K562 (cell line): Measurements from ENCODE around the gene OR9A2. TPM values are rescaled to one million over a fixed set of nuclear protein-coding genes. Genes with fewer than 3 reads are reported as not detected.

Experiments used
- ARID2 ChIP-seq: fragments of 450-650 bp; IDR thresholded peaks from 2 replicates; pipeline ENCODE4 v1.6.1; 2017; ENCODE audit warnings: antibody characterized with exemption, mild to moderate bottlenecking
- BHLHE40 ChIP-seq: IDR thresholded peaks from 2 replicates; pipeline ENCODE4 v1.6.1; 2011; ENCODE audit warnings: low read length, improper control_type of control experiment
- CREB1 ChIP-seq, 2 experiments: sonication (generic) in 1 of 2; formaldehyde crosslinking in 1 of 2; IDR thresholded peaks; 2 replicates each; pipeline versions ENCODE4 v1.6.1 to v1.8.0; 2012 to 2022; ENCODE audit warnings: inconsistent platforms in 1 of 2, mild to moderate bottlenecking in 1 of 2, missing genetic modification reagents in 1 of 2, moderate library complexity in 1 of 2
- JUND ChIP-seq, 2 experiments: IDR thresholded peaks; 2 replicates in 1 of 2; 3 replicates in 1 of 2; pipeline ENCODE4 v1.6.1; 2011; ENCODE audit warnings: borderline replicate concordance in 2 of 2, low read depth in 2 of 2, low read length in 2 of 2, improper control_type of control experiment in 1 of 2, missing biosample characterization in 1 of 2, missing genetic modification characterization in 1 of 2, missing genetic modification reagents in 1 of 2
- KAT7 ChIP-seq: sonication (generic); formaldehyde crosslinking; IDR thresholded peaks from 2 replicates; pipeline ENCODE4 v1.8.0; 2022; ENCODE audit warnings: missing genetic modification reagents, mild to moderate bottlenecking, borderline replicate concordance
- RB1 ChIP-seq: fragments of 450-650 bp; IDR thresholded peaks from 2 replicates; pipeline ENCODE4 v1.6.1; 2017; ENCODE audit warnings: low read depth, mild to moderate bottlenecking
- ZNF316 ChIP-seq: fragments of 450-650 bp; IDR thresholded peaks from 2 replicates; pipeline ENCODE4 v1.6.1; 2016
- ZNF79 ChIP-seq: fragments of 250-450 bp; sonication (Bioruptor Pico); IDR thresholded peaks from 2 replicates; pipeline ENCODE4 v1.4.0; 2020; ENCODE audit warnings: low read depth, mild to moderate bottlenecking, moderate library complexity
- polyA plus RNA-seq, 8 experiments: library from polyadenylated mRNA; depleted of rRNA in 4 of 8; stranded (reverse) in 5 of 8; unstranded in 3 of 8; fragments of >200 nt; fragmentation: Nextera tagmentation in 2 of 8; fragmentation: Illumina TruSeq in 1 of 8; extraction: Ambion mirVana in 2 of 8; extraction: Trizol in 1 of 8; gene quantifications; 2 replicates each; pipeline versions ENCODE4 v1.2.1 to v1.2.3, GENCODE V29; 2011 to 2014; ENCODE audit warnings: inconsistent platforms in 1 of 8, missing spikeins in 1 of 8
- total RNA-seq, 7 experiments: library from RNA; depleted of rRNA in 6 of 7; stranded (reverse); fragments of >200 nt in 6 of 7; fragmentation: Illumina TruSeq in 2 of 7; extraction: Trizol in 2 of 7; gene quantifications; 2 replicates each; pipeline versions ENCODE4 v1.2.1 to v1.2.3, GENCODE V29; 2011 to 2021; ENCODE audit warnings: low replicate concordance in 1 of 7
- TF ChIP-seq, protein P1 (sequence below), 3 experiments: IDR thresholded peaks in 2 of 3; conservative IDR thresholded peaks in 1 of 3; 2 replicates each; pipeline ENCODE4 v1.5.1; 2011 to 2012; ENCODE audit warnings: low read length in 3 of 3, mild to moderate bottlenecking in 3 of 3, control low read depth in 2 of 3, improper control_type of control experiment in 1 of 3, inconsistent platforms in 1 of 3, low read depth in 1 of 3, mixed read lengths in 1 of 3, moderate library complexity in 1 of 3; ENCODE audit not compliant: insufficient read depth in 2 of 3
- TF ChIP-seq, protein P2 (sequence below), 2 experiments: fragments of 150-350 bp in 1 of 2; IDR thresholded peaks; 2 replicates each; pipeline ENCODE4 v1.6.1; 2012 to 2016; ENCODE audit warnings: low read depth in 2 of 2, low read length in 2 of 2, mild to moderate bottlenecking in 1 of 2, moderate library complexity in 1 of 2
- TF ChIP-seq, protein P3 (sequence below): conservative IDR thresholded peaks from 2 replicates; pipeline ENCODE4 v1.6.1; 2011; ENCODE audit warnings: low read depth, mild to moderate bottlenecking, low read length; ENCODE audit not compliant: control insufficient read depth
- TF ChIP-seq, protein P4 (sequence below): sonication (generic); formaldehyde crosslinking; IDR thresholded peaks from 2 replicates; pipeline ENCODE4 v1.8.0; 2022; ENCODE audit warnings: mild to moderate bottlenecking, missing genetic modification reagents

The OR9A2 gene
- total and polyA plus RNA-seq, 9 of the 15 experiments (the other 6 are each of a cell fraction or from before 2014, with no cell fraction given) = not detected

DNA sequence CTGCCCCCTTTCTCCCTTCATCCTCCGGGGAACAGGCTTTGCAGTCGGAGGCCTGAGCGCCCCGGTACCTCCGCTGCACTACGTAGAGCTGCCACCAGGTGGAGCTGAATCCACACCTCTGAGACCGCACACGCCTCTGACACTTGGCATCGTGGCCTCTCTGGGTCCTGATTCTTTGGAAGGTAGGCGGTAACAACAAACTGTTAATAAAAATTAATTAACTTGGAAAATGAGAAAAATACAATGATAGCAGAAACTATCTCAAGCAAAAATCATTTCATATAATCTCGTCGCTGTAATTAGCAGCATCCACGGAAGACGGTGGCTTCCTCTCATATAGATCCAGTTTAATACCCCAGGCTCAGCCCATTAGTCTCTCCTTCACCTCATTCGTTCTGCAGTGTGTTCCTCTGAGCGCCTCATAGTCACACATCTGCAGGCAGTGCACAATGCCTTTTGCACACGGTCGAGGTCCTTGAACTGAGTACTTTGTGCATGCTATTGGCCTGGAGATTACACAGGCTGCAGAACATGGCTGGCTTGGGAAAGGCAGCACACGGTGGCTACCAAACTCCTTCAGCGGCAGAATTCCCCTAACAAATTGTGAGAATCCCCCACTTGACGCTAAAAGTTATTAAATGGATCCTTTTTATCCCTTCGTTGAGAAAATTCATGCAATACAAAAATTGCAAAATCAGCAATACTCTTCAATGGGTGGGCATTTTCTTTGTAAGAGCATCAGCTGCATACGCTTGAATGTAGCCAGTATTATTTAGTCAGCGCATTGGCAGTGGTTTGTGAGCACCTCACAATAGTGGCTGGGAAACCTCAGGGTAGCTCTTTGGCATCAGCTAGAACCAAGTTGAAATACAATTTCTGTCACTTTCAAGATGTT, 18.7 kb downstream of the OR9A2 start (continued):
- TF ChIP-seq, protein P1, sequence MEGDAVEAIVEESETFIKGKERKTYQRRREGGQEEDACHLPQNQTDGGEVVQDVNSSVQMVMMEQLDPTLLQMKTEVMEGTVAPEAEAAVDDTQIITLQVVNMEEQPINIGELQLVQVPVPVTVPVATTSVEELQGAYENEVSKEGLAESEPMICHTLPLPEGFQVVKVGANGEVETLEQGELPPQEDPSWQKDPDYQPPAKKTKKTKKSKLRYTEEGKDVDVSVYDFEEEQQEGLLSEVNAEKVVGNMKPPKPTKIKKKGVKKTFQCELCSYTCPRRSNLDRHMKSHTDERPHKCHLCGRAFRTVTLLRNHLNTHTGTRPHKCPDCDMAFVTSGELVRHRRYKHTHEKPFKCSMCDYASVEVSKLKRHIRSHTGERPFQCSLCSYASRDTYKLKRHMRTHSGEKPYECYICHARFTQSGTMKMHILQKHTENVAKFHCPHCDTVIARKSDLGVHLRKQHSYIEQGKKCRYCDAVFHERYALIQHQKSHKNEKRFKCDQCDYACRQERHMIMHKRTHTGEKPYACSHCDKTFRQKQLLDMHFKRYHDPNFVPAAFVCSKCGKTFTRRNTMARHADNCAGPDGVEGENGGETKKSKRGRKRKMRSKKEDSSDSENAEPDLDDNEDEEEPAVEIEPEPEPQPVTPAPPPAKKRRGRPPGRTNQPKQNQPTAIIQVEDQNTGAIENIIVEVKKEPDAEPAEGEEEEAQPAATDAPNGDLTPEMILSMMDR (IDR thresholded peaks at IDR 0.05 in 2 of 3, conservative IDR thresholded peaks at IDR 0.05 in 1 of 3; ENCODE audit: insufficient read depth in 2 of 3, low read depth in 1 of 3, low read length in 3 of 3) = peak; percentile 98
- TF ChIP-seq RB1 (peak; percentile 62; the same call in 1 of the 2 replicates), ARID2 (peak; percentile 80), ZNF79 (CRISPR knock-in tag) (no peak), JUND (IDR thresholded peaks at IDR 0.05; ENCODE audit: borderline replicate concordance, low read depth, low read length) (peak; percentile 46; the same call in 1 of the 2 replicates), JUND (tag; IDR thresholded peaks at IDR 0.05; ENCODE audit: borderline replicate concordance, low read depth, low read length) (no peak; the same call in 2 of the 3 replicates), CREB1 (IDR thresholded peaks at IDR 0.05) (no peak; the same call in 1 of the 2 replicates), CREB1 (CRISPR knock-in tag; IDR thresholded peaks at IDR 0.05) (peak; percentile 74), KAT7 (no peak), BHLHE40 (0 out of 2 replicates have a peak, but pooled peaks have one; percentile 35), ZNF316 (peak; percentile 95)
- TF ChIP-seq, protein P2, sequence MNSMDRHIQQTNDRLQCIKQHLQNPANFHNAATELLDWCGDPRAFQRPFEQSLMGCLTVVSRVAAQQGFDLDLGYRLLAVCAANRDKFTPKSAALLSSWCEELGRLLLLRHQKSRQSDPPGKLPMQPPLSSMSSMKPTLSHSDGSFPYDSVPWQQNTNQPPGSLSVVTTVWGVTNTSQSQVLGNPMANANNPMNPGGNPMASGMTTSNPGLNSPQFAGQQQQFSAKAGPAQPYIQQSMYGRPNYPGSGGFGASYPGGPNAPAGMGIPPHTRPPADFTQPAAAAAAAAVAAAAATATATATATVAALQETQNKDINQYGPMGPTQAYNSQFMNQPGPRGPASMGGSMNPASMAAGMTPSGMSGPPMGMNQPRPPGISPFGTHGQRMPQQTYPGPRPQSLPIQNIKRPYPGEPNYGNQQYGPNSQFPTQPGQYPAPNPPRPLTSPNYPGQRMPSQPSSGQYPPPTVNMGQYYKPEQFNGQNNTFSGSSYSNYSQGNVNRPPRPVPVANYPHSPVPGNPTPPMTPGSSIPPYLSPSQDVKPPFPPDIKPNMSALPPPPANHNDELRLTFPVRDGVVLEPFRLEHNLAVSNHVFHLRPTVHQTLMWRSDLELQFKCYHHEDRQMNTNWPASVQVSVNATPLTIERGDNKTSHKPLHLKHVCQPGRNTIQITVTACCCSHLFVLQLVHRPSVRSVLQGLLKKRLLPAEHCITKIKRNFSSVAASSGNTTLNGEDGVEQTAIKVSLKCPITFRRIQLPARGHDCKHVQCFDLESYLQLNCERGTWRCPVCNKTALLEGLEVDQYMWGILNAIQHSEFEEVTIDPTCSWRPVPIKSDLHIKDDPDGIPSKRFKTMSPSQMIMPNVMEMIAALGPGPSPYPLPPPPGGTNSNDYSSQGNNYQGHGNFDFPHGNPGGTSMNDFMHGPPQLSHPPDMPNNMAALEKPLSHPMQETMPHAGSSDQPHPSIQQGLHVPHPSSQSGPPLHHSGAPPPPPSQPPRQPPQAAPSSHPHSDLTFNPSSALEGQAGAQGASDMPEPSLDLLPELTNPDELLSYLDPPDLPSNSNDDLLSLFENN (IDR thresholded peaks at IDR 0.05; ENCODE audit: low read depth in 2 of 2, low read length in 2 of 2) = peak in 1 of 2 experiments; percentile 31; a peak in 1 of 4 replicates
- TF ChIP-seq, protein P3, sequence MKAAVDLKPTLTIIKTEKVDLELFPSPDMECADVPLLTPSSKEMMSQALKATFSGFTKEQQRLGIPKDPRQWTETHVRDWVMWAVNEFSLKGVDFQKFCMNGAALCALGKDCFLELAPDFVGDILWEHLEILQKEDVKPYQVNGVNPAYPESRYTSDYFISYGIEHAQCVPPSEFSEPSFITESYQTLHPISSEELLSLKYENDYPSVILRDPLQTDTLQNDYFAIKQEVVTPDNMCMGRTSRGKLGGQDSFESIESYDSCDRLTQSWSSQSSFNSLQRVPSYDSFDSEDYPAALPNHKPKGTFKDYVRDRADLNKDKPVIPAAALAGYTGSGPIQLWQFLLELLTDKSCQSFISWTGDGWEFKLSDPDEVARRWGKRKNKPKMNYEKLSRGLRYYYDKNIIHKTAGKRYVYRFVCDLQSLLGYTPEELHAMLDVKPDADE = no peak
- TF ChIP-seq, protein P4, sequence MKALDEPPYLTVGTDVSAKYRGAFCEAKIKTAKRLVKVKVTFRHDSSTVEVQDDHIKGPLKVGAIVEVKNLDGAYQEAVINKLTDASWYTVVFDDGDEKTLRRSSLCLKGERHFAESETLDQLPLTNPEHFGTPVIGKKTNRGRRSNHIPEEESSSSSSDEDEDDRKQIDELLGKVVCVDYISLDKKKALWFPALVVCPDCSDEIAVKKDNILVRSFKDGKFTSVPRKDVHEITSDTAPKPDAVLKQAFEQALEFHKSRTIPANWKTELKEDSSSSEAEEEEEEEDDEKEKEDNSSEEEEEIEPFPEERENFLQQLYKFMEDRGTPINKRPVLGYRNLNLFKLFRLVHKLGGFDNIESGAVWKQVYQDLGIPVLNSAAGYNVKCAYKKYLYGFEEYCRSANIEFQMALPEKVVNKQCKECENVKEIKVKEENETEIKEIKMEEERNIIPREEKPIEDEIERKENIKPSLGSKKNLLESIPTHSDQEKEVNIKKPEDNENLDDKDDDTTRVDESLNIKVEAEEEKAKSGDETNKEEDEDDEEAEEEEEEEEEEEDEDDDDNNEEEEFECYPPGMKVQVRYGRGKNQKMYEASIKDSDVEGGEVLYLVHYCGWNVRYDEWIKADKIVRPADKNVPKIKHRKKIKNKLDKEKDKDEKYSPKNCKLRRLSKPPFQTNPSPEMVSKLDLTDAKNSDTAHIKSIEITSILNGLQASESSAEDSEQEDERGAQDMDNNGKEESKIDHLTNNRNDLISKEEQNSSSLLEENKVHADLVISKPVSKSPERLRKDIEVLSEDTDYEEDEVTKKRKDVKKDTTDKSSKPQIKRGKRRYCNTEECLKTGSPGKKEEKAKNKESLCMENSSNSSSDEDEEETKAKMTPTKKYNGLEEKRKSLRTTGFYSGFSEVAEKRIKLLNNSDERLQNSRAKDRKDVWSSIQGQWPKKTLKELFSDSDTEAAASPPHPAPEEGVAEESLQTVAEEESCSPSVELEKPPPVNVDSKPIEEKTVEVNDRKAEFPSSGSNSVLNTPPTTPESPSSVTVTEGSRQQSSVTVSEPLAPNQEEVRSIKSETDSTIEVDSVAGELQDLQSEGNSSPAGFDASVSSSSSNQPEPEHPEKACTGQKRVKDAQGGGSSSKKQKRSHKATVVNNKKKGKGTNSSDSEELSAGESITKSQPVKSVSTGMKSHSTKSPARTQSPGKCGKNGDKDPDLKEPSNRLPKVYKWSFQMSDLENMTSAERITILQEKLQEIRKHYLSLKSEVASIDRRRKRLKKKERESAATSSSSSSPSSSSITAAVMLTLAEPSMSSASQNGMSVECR (CRISPR knock-in tag) = 0 out of 2 replicates have a peak, but pooled peaks have one; percentile 32
